ENCODE measurements around the gene SNN. TPM values are rescaled to one million over a fixed set of nuclear protein-coding genes. Genes with fewer than 3 reads are reported as not detected.

The SNN gene
- total and polyA plus RNA-seq, 9 donors = 17.3 to 32.7 (median 29.4) TPM

Other genes with a start within 250 kb of the SNN start
- gene LITAF, start 81.5 kb upstream of the SNN start, total RNA-seq = 25.0 TPM
- 10 to 100 TPM; 29.6 to 61.5 (median 47.8) TPM for gene LITAF, start 81.5 kb upstream of the SNN start, polyA plus RNA-seq (ENCODE audit: insufficient read depth in 1 of 8, insufficient read length in 8 of 8, low replicate concordance in 1 of 8)
- gene TXNDC11, start 74.4 kb downstream of the SNN start, total RNA-seq = 21.0 TPM
- gene TXNDC11, start 74.4 kb downstream of the SNN start, polyA plus RNA-seq (ENCODE audit: insufficient read depth in 1 of 8, insufficient read length in 8 of 8, low replicate concordance in 1 of 8) = 10 to 100 TPM; 18.1 to 27.9 (median 22.1) TPM
- 38.9 TPM for gene ZC3H7A, start 128.8 kb downstream of the SNN start, total RNA-seq
- 10 to 100 TPM; 37.2 to 53.6 (median 41.5) TPM for gene ZC3H7A, start 128.8 kb downstream of the SNN start, polyA plus RNA-seq (ENCODE audit: insufficient read depth in 1 of 8, insufficient read length in 8 of 8, low replicate concordance in 1 of 8)
- 267 TPM for gene RSL1D1, start 183.1 kb downstream of the SNN start, total RNA-seq
- gene RSL1D1, start 183.1 kb downstream of the SNN start, polyA plus RNA-seq (ENCODE audit: insufficient read depth in 1 of 8, insufficient read length in 8 of 8, low replicate concordance in 1 of 8) = 100 to 1,000 TPM; 285 to 375 (median 306) TPM
- 41.5 TPM for gene GSPT1, start 247.5 kb downstream of the SNN start, total RNA-seq
- gene GSPT1, start 247.5 kb downstream of the SNN start, polyA plus RNA-seq (ENCODE audit: insufficient read depth in 1 of 8, insufficient read length in 8 of 8, low replicate concordance in 1 of 8) = 10 to 100 TPM; 61.7 to 87.9 (median 81.7) TPM

All from muscle of leg (tissue), 9 donors.